Right lobe of liver (tissue), 6 donors: Measurements from ENCODE around the gene SULT2B1. TPM values are rescaled to one million over a fixed set of nuclear protein-coding genes. Genes with fewer than 3 reads are reported as not detected.

Experiments used
- ATAC-seq, 4 donors: fragments of 200-7000 bp; cut with Tn5 transposase; one replicate each; pipeline ENCODE4 v1.9.1; 2020; ENCODE audit warnings: mild to moderate bottlenecking in 4 of 4, moderate library complexity in 4 of 4
- DNase-seq, 3 donors: peaks; one replicate each; pipeline ENCODE4 v3.0.0-alpha.2; 2020
- H3K27ac ChIP-seq, 3 donors: fragments of 200-600 bp; one replicate each; pipeline ENCODE4 v1.8.0; 2022
- H3K27me3 ChIP-seq, 2 donors: fragments of 200-600 bp; one replicate each; pipeline ENCODE4 v1.8.0; 2022
- H3K36me3 ChIP-seq, 4 donors: fragments of 200-600 bp; sonication (generic) in 1 of 4; one replicate each; pipeline versions ENCODE4 v1.5.1 to v1.8.0; 2017 to 2022; ENCODE audit warnings: control low read depth in 1 of 4
- H3K4me1 ChIP-seq, 4 donors: fragments of 200-600 bp; sonication (generic) in 1 of 4; one replicate each; pipeline versions ENCODE4 v1.5.1 to v1.8.0; 2017 to 2022; ENCODE audit warnings: control low read depth in 1 of 4
- H3K4me3 ChIP-seq, 3 donors: fragments of 200-600 bp; one replicate each; pipeline ENCODE4 v1.8.0; 2022
- H3K9me3 ChIP-seq, 4 donors: fragments of 200-600 bp; sonication (generic) in 1 of 4; one replicate each; pipeline versions ENCODE4 v1.5.1 to v1.8.0; 2017 to 2022; ENCODE audit warnings: control low read depth in 1 of 4
- CTCF ChIP-seq, 4 donors: fragments of 200-600 bp in 3 of 4; fragments of 450-650 bp in 1 of 4; IDR thresholded peaks; one replicate each; pipeline versions ENCODE4 v1.5.1 to v1.8.0; 2016 to 2022; ENCODE audit warnings: antibody characterized with exemption in 4 of 4, mild to moderate bottlenecking in 2 of 4
- POLR2A ChIP-seq: fragments of 450-650 bp; IDR thresholded peaks from one replicate; pipeline ENCODE4 v1.6.1; 2017; ENCODE audit warnings: antibody characterized with exemption, mild to moderate bottlenecking
- WGBS: methylation state at CpG from one replicate; pipeline ENCODE4 v1.1.6; 2018; ENCODE audit warnings: low coverage, low lambda C conversion rate; ENCODE audit not compliant: insufficient coverage; ENCODE audit errors: missing lambda C conversion rate; 5-methylcytosine and 5-hydroxymethylcytosine counted together
- intact Hi-C, 2 donors: fragments of 100-400 bp; cut with DNase I; formaldehyde crosslinking; loops; one replicate each; pipeline versions ENCODE4 v1.11.2 to v1.14.1; 2022
- total RNA-seq, 6 experiments: library from RNA; depleted of rRNA in 2 of 6; stranded (reverse); fragments of >200 nt in 2 of 6; fragmentation: NEBNext Ultra II Directional in 3 of 6; extraction: Animal tissue kit (Norgen Biotek cat#: 25700) in 3 of 6; gene quantifications; one replicate each; pipeline versions ENCODE4 v1.1.0 to v1.2.4, GENCODE V29; 2016 to 2023
- donor health status: DM: no; HTN: yes; CAD: no.
- donor health status: DM: no; HTN: no; CAD: no.
- donor health status: DM: no; HTN: no; CAD: no.
- donor health status: DM: no; HTN: yes; CAD: no.
- donor health status: DM: no; HTN: yes; CAD: no.

SULT2B1 gene
- total RNA-seq, 6 experiments from 2014 or later, result 0.61 TPM; not detected in 5

GRCh38 chr19:48561412-48561811 is 9.4 kb downstream of the SULT2B1 start:
- no peak for ATAC-seq
- H3K9me3 ChIP-seq, result no peaks in the 10 kb centered on the region
- H3K27ac ChIP-seq, result no peak overlapping the region
- H3K36me3 ChIP-seq, result no peaks in the 10 kb centered on the region
- intact Hi-C loops, result no loop called here
- no peak overlapping the region for H3K4me3 ChIP-seq
- peaks cover 0 to 6% (median 0%) of the 10 kb centered on the region in 4 donors for H3K4me1 ChIP-seq
- TF ChIP-seq POLR2A (no peak), CTCF (IDR thresholded peaks at IDR 0.05) (no peak)
- H3K27me3 ChIP-seq, result no peaks in the 10 kb centered on the region
- 97% methylated on average over 6 of the region's 11 CpGs for WGBS
- DNase-seq, result no peak

- WGBS, result 69% methylated on average over 2 of the region's 7 CpGs
- intact Hi-C loops, result no loop called here
- H3K27ac ChIP-seq, result no peak overlapping the region
- no peaks in the 10 kb centered on the region for H3K9me3 ChIP-seq
- no peak overlapping the region for H3K4me3 ChIP-seq
- no peaks in the 10 kb centered on the region for H3K4me1 ChIP-seq
- DNase-seq (no peak), ATAC-seq (no peak)
- TF ChIP-seq CTCF (IDR thresholded peaks at IDR 0.05) (no peak), POLR2A (no peak)
- H3K36me3 ChIP-seq, result no peaks in the 10 kb centered on the region
- H3K27me3 ChIP-seq, result no peaks in the 10 kb centered on the region
Measured at GRCh38 chr19:48565090-48565489, 13.1 kb downstream of the SULT2B1 start.

- H3K27ac ChIP-seq, result no peak overlapping the region
- H3K27me3 ChIP-seq, result no peaks in the 10 kb centered on the region
- intact Hi-C loops, result no loop called here
- H3K36me3 ChIP-seq, result no peaks in the 10 kb centered on the region
- H3K9me3 ChIP-seq, result no peaks in the 10 kb centered on the region
- 2% methylated on average over 9 of the region's 19 CpGs for WGBS
- no peak for TF ChIP-seq CTCF (IDR thresholded peaks at IDR 0.05)
- TF ChIP-seq POLR2A, result no peak
- no peak overlapping the region for H3K4me3 ChIP-seq
- ATAC-seq (peak; percentile 61 to 99 (median 68)), DNase-seq (peak in 2 of 3 donors; percentile 54 to 77)
- no peaks in the 10 kb centered on the region for H3K4me1 ChIP-seq
Measured at GRCh38 chr19:48568345-48568886, 16.4 kb downstream of the SULT2B1 start.

DNA sequence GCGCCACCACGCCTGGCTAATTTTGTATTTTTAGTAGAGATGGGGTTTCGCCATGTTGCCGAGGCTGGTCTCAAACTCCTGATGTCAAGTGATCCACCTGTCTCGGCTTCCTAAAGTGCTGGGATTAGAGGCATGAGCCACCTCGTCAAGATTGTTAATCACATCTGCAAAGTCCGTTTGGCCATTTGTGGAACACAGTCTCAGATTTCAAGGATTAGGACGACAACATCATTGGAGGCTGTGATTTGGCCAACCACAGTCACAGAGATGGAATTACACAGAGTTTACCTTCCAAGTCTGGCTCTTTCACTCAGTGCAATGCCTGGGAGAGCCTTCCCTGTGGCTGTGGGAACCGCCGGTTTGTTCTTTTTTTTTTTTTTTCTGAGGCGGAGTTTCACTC is 17.8 kb downstream of the SULT2B1 start:
- TF ChIP-seq POLR2A, result no peak
- TF ChIP-seq CTCF (IDR thresholded peaks at IDR 0.05), result no peak
- DNase-seq (no peak), ATAC-seq (no peak)
- Histone ChIP-seq H3K9me3 (no peaks in the 10 kb centered on the region), H3K4me1 (no peaks in the 10 kb centered on the region), H3K36me3 (no peaks in the 10 kb centered on the region), H3K27ac (no peak overlapping the region), H3K27me3 (no peaks in the 10 kb centered on the region), H3K4me3 (no peak overlapping the region)
- intact Hi-C loops, result loop anchor here in 1 of 2 donors (10.0 kb wide), 1 partner anchor 75 kb away; no protein-coding TSS in a partner anchor
- WGBS, result 41% methylated on average over 7 of the region's 11 CpGs
